GM21737 (cell line): ENCODE results near the gene HASPIN.
"Not testable (repeated sequence)": the region's sequence is repeated elsewhere in the genome, so short reads cannot be mapped to it uniquely, and the experiment has no call there.

Source experiments
- ATAC-seq: cut with Tn5 transposase; IDR thresholded peaks from one replicate; pipeline ENCODE4 v1.9.1; 2021; ENCODE audit warnings: mild to moderate bottlenecking, moderate library complexity; ENCODE audit not compliant: unreplicated experiment

The HASPIN gene

GRCh38 chr17:3734911-3735276 is 11.2 kb downstream of the HASPIN start:
- not testable (repeated sequence) for ATAC-seq

GRCh38 chr17:3735515-3735914 is 11.8 kb downstream of the HASPIN start:
- no peak for ATAC-seq

GRCh38 chr17:3738562-3739295 is 15.0 kb downstream of the HASPIN start:
- no peak for ATAC-seq

- no peak for ATAC-seq
Measured at GRCh38 chr17:3739422-3740124, 15.9 kb downstream of the HASPIN start.

GRCh38 chr17:3740611-3741073 is 16.9 kb downstream of the HASPIN start:
- no peak for ATAC-seq

GRCh38 chr17:3744014-3744413 is 20.3 kb downstream of the HASPIN start:
- ATAC-seq, result no peak

GRCh38 chr17:3745071-3745470 is 21.4 kb downstream of the HASPIN start:
- no peak for ATAC-seq

- ATAC-seq, result no peak
Measured at GRCh38 chr17:3747805-3748204, 24.1 kb downstream of the HASPIN start.

- no peak for ATAC-seq
Measured at GRCh38 chr17:3748576-3748975, 24.9 kb downstream of the HASPIN start.

GRCh38 chr17:3750296-3750695 is 26.6 kb downstream of the HASPIN start:
- no peak for ATAC-seq

- ATAC-seq, result no peak
Measured at GRCh38 chr17:3750926-3751325, 27.2 kb downstream of the HASPIN start.

GRCh38 chr17:3751836-3752235 is 28.1 kb downstream of the HASPIN start:
- ATAC-seq, result no peak

GRCh38 chr17:3753624-3754023 is 29.9 kb downstream of the HASPIN start:
- ATAC-seq, result no peak

GRCh38 chr17:3754066-3754457 is 30.4 kb downstream of the HASPIN start:
- no peak for ATAC-seq

GRCh38 chr17:3754458-3755334 is 31.0 kb downstream of the HASPIN start:
- no peak for ATAC-seq

GRCh38 chr17:3755335-3756030 is 31.8 kb downstream of the HASPIN start:
- no peak for ATAC-seq

GRCh38 chr17:3759597-3760216 is 36.0 kb downstream of the HASPIN start:
- no peak for ATAC-seq

GRCh38 chr17:3761036-3761917 is 37.6 kb downstream of the HASPIN start:
- no peak for ATAC-seq

- no peak for ATAC-seq
Measured at GRCh38 chr17:3761918-3762380, 38.2 kb downstream of the HASPIN start.
